GM21717 (cell line): ENCODE measurements around the gene HCN2.

Experiments
- ATAC-seq: cut with Tn5 transposase; IDR thresholded peaks from one replicate; pipeline ENCODE4 v1.9.1; 2021; ENCODE audit warnings: mild to moderate bottlenecking, moderate library complexity; ENCODE audit not compliant: unreplicated experiment

Gene HCN2

GRCh38 chr19:589693-590395 is at the start of gene HCN2:
TSS of gene HCN2 (plus strand) at chr19:589881. CDS start at chr19:589946, 65 bp downstream.
- no peak for ATAC-seq

DNA sequence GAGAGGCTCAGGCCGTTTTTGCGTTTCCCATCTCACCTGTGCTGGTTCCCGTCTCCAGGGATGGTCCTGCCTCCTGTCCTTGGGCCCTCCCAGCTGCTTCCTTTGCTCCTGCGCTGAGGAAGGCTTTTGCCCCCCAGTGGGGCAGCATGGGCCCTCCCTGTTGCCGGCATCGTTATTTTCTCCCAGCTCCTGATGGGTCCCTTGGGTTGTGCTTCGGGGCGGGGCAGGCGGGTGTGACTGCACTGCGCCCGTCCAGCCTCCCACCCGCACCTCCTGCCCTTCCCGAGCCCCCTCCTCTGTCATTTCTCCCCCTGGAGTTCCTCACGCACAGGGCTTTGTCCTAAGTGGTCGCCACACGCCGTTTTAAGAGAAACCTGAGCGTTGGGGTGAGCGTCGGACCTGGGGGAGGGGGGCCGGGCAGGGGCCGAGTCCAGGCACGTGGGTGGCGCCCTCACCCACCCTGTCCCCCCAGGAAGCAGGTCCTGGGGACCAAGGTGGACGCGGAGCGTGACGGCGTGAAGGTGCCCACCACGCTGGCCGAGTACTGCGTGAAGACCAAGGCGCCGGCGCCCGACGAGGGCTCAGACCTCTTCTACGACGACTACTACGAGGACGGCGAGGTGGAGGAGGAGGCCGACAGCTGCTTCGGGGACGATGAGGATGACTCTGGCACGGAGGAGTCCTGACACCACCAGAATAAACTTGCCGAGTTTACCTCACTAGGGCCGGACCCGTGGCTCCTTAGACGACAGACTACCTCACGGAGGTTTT is 48.6 kb upstream of the HCN2 start:
- ATAC-seq: no peak

- no peak for ATAC-seq
Observed at GRCh38 chr19:541699-542098, 48.0 kb upstream of the HCN2 start.

DNA sequence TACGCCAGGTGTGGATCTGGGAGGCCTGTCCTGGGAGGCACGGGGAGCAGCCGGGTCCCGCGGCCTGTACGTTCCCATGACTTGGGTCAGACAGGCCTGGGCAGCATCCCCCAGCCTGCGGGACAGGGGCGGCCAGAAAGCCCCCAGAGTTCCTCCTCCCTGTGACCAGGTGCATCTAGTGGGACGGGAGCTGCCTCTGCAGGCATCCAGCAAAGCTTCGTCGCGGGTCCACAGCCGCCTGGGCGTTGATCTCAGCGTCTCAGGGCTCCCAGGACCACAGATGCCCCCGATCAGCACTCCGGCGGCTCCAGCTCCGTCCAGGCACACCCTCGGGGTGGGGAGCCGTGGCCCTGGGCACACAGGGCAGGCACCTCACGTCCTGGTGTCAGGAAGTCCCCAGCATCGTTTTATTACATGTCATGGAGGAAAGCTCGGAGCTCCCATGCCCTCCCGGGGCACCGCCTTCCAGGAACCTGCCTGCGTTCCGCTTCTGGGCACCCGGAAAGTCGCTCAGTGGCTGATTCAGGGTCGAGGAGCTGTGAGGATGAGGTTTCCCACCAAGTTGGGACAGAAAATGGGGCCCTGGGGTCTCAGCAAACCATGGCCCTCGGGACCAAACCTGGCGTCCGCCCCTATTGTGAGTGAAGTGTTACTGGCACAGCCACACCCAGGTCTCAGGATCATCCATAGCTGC is 47.4 kb upstream of the HCN2 start:
- no peak for ATAC-seq

GRCh38 chr19:543910-544608 is 45.6 kb upstream of the HCN2 start, which contains the start of gene GZMM:
TSS of gene GZMM (plus strand) at chr19:544053. CDS start at chr19:544072, 19 bp downstream.
- no peak for ATAC-seq

DNA sequence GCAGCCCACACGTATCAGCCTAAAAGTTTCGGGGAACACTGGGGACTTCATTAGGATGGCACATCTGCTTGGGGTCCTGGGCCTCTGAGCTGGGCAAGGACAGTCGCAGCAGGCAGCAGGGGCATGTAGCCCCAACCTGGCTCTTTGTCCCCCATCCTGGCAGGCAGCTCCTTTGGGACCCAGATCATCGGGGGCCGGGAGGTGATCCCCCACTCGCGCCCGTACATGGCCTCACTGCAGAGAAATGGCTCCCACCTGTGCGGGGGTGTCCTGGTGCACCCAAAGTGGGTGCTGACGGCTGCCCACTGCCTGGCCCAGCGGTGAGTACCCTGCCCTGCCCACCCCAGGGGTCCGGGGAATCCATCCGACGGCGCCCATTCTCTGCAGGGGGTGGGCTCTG is 42.6 kb upstream of the HCN2 start:
- ATAC-seq: no peak

DNA sequence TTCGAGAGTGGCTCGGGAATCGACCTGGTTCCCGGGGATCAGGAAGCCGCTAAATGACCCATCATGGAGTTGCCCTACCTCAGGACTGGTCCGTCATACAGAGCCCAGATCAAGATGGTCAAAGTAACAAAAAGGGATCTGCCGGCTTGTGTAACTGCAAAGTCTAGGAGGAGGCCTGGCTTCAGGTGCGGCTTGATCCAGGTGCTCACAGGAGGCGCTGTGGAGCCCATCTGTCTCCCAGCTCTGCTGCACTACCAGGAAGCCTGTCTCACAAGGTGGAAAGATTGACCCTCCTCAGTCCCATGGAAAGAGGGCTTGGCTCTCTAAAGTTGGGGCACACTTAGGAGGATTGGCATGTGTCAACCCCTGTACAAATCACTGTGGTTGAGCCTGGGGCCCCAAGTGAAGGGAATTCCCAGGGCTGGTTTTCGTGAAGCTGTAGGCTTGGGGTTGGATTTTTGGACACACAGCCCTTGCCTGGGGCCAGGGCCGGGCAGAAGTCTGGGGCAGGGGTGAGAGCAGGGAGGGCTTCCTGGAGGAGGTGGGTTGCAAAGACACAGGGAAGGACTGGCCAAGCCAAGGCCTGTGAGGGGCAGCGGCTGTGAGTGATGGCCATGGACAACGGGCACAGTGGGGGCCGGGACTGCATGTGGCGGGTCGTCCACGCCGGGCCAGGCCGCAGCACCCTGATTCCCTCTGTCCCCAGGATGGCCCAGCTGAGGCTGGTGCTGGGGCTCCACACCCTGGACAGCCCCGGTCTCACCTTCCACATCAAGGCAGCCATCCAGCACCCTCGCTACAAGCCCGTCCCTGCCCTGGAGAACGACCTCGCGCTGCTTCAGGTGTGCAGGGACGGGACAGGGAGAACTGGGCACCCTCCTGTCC is 41.6 kb upstream of the HCN2 start:
- no peak for ATAC-seq

DNA sequence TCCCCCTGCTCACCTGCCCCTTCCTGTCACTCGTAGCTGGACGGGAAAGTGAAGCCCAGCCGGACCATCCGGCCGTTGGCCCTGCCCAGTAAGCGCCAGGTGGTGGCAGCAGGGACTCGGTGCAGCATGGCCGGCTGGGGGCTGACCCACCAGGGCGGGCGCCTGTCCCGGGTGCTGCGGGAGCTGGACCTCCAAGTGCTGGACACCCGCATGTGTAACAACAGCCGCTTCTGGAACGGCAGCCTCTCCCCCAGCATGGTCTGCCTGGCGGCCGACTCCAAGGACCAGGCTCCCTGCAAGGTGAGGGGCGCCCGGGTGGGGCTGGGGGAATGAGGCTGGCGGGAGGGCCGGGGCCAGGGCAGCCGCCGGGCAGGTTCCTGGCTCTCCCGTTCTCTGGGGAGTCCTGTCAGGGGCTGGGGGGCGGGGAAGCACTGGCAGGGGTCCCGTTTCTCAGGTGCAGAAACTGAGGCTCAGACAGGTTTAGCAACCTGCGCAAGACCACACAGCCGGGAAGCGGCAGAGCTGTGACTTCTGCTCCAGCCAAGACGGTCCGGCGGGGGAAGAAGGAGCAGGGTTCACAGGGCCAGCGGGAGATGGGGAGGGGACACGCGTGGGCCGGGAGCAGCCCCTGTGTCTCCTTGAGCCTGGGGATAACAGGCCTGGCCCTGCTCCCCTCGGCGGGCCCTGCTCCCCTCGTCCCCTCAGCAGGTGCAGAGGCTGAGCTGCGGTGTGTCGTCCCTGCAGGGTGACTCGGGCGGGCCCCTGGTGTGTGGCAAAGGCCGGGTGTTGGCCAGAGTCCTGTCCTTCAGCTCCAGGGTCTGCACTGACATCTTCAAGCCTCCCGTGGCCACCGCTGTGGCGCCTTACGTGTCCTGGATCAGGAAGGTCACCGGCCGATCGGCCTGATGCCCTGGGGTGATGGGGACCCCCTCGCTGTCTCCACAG is 40.5 kb upstream of the HCN2 start:
- no peak for ATAC-seq

DNA sequence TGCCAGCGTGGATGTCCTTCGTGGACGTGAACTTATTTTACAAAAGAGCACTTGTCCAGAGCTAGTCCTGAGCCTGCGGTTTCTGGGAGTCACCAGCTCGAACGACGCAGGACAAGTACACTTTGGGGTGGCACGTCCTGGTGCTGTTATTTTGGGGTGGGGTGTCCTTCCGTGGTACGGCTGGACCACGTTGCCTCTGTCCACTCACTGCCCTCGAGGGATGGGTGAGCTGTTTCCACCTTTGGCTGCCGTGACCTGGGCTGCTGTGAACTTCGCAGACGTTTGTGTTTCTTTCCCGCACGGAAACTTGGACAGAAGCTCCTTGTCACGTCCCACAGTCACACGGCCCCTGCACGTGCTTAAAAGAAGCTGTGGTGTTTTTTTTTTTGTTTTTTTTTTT is 34.9 kb upstream of the HCN2 start:
- ATAC-seq: no peak

GRCh38 chr19:555474-555808 is 34.2 kb upstream of the HCN2 start:
- ATAC-seq: no peak

DNA sequence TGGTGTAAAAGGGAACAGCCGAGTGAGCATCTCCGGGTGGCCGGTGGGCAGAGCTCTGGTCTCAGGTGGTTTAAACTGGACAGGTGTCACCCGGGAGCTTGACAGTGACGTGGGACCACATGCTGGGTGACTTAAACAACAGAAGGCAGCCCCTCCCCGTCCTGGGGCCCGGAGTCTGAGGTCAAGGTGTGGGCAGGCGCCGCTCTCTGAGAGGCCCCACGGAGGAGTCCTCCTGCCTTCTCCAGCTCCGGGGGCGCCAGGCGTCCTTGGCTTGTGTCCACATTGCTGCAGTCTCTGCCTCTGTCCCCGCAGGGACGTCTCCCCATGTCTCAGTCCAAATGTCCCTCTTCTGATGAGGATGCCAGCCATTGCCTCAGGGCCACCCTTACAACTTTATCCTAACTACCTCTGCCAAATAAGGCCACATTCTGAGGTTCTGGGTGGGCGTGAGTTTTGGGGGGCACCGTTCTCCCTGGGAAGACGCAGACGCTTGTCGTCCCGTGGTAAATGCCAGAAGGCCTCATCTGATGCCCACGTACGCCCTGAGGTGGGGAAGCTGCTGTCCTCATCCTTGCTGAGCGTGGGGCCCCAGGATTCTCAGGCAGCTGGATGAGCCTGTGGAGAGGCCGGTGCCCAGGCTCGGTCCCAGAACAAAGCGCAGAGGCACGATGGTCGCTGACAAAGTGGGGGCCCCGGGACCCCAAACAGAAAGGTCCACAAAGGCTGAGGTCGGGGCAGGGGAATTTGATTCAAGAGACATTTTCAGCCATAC is 32.9 kb upstream of the HCN2 start:
- no peak for ATAC-seq

GRCh38 chr19:558770-559439 is 30.8 kb upstream of the HCN2 start:
- ATAC-seq: no peak

- ATAC-seq: no peak
Observed at GRCh38 chr19:560121-560520, 29.6 kb upstream of the HCN2 start.

DNA sequence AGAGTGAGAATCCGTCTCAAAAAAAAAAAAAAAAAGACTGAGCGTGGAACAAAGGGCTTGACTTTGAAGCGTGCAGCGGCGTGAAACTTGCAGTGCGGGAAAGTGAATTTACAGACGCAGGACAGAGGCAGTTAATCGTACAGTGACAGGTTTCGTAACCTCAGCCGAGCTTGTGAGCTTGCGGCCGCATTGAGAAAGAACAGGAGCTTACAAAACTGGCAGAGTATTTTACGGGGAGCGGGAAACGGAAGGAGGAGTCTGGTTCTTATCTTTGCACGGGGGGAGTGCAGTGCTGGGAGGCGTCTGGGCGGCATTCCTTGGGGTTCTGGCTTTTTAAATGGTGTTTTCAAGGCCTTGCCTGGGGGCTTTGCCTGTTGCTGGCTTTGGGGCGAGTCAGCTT is 23.3 kb upstream of the HCN2 start:
- ATAC-seq: no peak

GRCh38 chr19:566844-567243 is 22.8 kb upstream of the HCN2 start:
- no peak for ATAC-seq

GRCh38 chr19:567296-567900 is 22.3 kb upstream of the HCN2 start:
- ATAC-seq: no peak

- no peak for ATAC-seq
Observed at GRCh38 chr19:570251-570686, 19.4 kb upstream of the HCN2 start.
